HepG2 (cell line): ENCODE results near the gene RAD18. TPM values are rescaled to one million over a fixed set of nuclear protein-coding genes. Genes with fewer than 3 reads are reported as not detected.
A peak's percentile ranks its signal among the peaks of the same experiment; 100 is the strongest.

Experiments used
- CAMTA2 ChIP-seq: sonication (generic); formaldehyde crosslinking; IDR thresholded peaks from 2 replicates; pipeline ENCODE4 v1.4.0; 2020; ENCODE audit warnings: mild to moderate bottlenecking, missing genetic modification reagents, borderline replicate concordance
- HDAC2 ChIP-seq: sonication (generic); formaldehyde crosslinking; IDR thresholded peaks from 2 replicates; pipeline ENCODE4 v1.4.0; 2020; ENCODE audit warnings: missing genetic modification reagents
- KDM3A ChIP-seq: IDR thresholded peaks from 2 replicates; pipeline ENCODE4 v1.6.1; 2018; ENCODE audit warnings: low read depth, missing compliant biosample characterization
- KMT2B ChIP-seq: IDR thresholded peaks from 2 replicates; pipeline ENCODE4 v1.6.1; 2016; ENCODE audit warnings: missing genetic modification reagents, missing compliant biosample characterization
- MAZ ChIP-seq, 2 experiments: sonication (generic) in 1 of 2; formaldehyde crosslinking in 1 of 2; IDR thresholded peaks; 2 replicates each; pipeline versions ENCODE4 v1.5.0 to v1.6.1; 2012 to 2020; ENCODE audit warnings: low read depth in 2 of 2, mild to moderate bottlenecking in 2 of 2, borderline replicate concordance in 1 of 2, improper control_type of control experiment in 1 of 2, low read length in 1 of 2, missing genetic modification reagents in 1 of 2, moderate library complexity in 1 of 2
- TAF1 ChIP-seq: sonication (generic); formaldehyde crosslinking; IDR thresholded peaks from 2 replicates; pipeline ENCODE4 v1.4.0; 2020; ENCODE audit warnings: missing genetic modification reagents
- TBX3 ChIP-seq: fragments of 450-650 bp; IDR thresholded peaks from 2 replicates; pipeline ENCODE4 v1.6.1; 2017; ENCODE audit warnings: antibody characterized with exemption, mild to moderate bottlenecking, inconsistent platforms, borderline replicate concordance
- ZNF101 ChIP-seq: sonication (generic); formaldehyde crosslinking; IDR thresholded peaks from 2 replicates; pipeline ENCODE4 v1.4.0; 2020; ENCODE audit warnings: mild to moderate bottlenecking, low read depth, missing genetic modification reagents, borderline replicate concordance
- ZNF383 ChIP-seq: sonication (generic); formaldehyde crosslinking; IDR thresholded peaks from 2 replicates; pipeline ENCODE4 v1.4.0; 2020; ENCODE audit warnings: missing genetic modification reagents, mild to moderate bottlenecking, borderline replicate concordance
- ZNF652 ChIP-seq: IDR thresholded peaks from 2 replicates; pipeline ENCODE4 v1.6.1; 2016; ENCODE audit warnings: low read depth, borderline replicate concordance
- ZNF792 ChIP-seq: IDR thresholded peaks from 2 replicates; pipeline ENCODE4 v1.6.1; 2016
- ZSCAN25 ChIP-seq: sonication (generic); formaldehyde crosslinking; IDR thresholded peaks from 2 replicates; pipeline ENCODE4 v1.8.0; 2022; ENCODE audit warnings: mild to moderate bottlenecking, missing genetic modification reagents
- polyA plus RNA-seq, 8 experiments: library from polyadenylated mRNA; depleted of rRNA in 3 of 8; stranded (reverse) in 7 of 8; unstranded in 1 of 8; fragments of >200 nt; fragmentation: Illumina TruSeq in 4 of 8; extraction: Trizol in 4 of 8; gene quantifications; 2 replicates each; pipeline versions ENCODE4 v1.2.1 to v1.2.3, GENCODE V29; 2011 to 2016; ENCODE audit warnings: low read depth in 4 of 8, missing spikeins in 1 of 8, mixed read lengths in 1 of 8; ENCODE audit not compliant: insufficient read depth in 1 of 8
- total RNA-seq, 5 experiments: library from RNA; depleted of rRNA; stranded (reverse); fragments of >200 nt; fragmentation: Illumina TruSeq; extraction: Trizol; gene quantifications; 2 replicates each; pipeline ENCODE4 v1.2.3, GENCODE V29; 2016; ENCODE audit warnings: low read depth in 1 of 5
- TF ChIP-seq, protein P1 (sequence below): sonication (generic); formaldehyde crosslinking; IDR thresholded peaks from 2 replicates; pipeline ENCODE4 v1.4.0; 2020; ENCODE audit warnings: mild to moderate bottlenecking, missing genetic modification reagents
- TF ChIP-seq, protein P2 (sequence below): sonication (generic); formaldehyde crosslinking; IDR thresholded peaks from 2 replicates; pipeline ENCODE4 v1.4.0; 2020; ENCODE audit warnings: missing genetic modification reagents
- TF ChIP-seq, protein P3 (sequence below): fragments of 450-650 bp; IDR thresholded peaks from 2 replicates; pipeline ENCODE4 v1.6.1; 2016

The RAD18 gene
- total and polyA plus RNA-seq, 2 of the 13 experiments (the other 11 are each of a cell fraction or from before 2014, with no cell fraction given): 5.9 to 20.7 TPM

DNA sequence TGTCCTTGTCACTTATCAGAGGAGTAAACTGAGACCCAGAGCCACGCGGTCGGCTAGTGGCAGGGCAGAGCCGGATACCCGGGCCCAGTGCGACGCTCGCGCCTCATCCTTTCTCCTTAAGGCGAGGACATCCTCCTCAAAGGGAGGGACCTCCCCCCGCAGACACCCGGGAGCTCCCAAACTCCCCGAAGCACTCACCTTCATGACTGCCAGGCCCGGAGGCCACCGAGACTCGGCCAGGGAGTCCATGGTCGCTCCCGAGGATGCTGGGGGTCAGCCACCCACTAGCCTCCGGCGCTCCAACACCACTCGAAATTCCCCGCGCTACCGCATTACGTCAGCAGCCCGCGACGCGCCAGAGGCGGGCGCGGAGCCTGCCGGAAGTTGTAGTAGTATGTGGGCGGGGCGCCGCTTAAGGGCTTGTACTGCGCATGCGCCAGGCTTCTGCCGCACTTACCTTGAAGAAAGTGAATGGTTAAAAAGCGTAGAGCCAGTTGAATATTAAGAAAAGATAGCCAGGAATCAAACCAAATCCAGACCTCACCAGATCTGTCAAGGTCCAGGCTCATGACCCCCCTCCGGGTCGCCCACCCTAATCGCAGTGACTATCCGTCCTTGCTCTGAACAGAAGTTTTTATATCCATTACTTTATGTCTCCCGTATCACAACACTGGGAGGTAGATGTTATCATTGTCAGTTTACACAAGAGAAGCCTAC is at the start of gene RAD18 (continued):
- TF ChIP-seq, protein P1, sequence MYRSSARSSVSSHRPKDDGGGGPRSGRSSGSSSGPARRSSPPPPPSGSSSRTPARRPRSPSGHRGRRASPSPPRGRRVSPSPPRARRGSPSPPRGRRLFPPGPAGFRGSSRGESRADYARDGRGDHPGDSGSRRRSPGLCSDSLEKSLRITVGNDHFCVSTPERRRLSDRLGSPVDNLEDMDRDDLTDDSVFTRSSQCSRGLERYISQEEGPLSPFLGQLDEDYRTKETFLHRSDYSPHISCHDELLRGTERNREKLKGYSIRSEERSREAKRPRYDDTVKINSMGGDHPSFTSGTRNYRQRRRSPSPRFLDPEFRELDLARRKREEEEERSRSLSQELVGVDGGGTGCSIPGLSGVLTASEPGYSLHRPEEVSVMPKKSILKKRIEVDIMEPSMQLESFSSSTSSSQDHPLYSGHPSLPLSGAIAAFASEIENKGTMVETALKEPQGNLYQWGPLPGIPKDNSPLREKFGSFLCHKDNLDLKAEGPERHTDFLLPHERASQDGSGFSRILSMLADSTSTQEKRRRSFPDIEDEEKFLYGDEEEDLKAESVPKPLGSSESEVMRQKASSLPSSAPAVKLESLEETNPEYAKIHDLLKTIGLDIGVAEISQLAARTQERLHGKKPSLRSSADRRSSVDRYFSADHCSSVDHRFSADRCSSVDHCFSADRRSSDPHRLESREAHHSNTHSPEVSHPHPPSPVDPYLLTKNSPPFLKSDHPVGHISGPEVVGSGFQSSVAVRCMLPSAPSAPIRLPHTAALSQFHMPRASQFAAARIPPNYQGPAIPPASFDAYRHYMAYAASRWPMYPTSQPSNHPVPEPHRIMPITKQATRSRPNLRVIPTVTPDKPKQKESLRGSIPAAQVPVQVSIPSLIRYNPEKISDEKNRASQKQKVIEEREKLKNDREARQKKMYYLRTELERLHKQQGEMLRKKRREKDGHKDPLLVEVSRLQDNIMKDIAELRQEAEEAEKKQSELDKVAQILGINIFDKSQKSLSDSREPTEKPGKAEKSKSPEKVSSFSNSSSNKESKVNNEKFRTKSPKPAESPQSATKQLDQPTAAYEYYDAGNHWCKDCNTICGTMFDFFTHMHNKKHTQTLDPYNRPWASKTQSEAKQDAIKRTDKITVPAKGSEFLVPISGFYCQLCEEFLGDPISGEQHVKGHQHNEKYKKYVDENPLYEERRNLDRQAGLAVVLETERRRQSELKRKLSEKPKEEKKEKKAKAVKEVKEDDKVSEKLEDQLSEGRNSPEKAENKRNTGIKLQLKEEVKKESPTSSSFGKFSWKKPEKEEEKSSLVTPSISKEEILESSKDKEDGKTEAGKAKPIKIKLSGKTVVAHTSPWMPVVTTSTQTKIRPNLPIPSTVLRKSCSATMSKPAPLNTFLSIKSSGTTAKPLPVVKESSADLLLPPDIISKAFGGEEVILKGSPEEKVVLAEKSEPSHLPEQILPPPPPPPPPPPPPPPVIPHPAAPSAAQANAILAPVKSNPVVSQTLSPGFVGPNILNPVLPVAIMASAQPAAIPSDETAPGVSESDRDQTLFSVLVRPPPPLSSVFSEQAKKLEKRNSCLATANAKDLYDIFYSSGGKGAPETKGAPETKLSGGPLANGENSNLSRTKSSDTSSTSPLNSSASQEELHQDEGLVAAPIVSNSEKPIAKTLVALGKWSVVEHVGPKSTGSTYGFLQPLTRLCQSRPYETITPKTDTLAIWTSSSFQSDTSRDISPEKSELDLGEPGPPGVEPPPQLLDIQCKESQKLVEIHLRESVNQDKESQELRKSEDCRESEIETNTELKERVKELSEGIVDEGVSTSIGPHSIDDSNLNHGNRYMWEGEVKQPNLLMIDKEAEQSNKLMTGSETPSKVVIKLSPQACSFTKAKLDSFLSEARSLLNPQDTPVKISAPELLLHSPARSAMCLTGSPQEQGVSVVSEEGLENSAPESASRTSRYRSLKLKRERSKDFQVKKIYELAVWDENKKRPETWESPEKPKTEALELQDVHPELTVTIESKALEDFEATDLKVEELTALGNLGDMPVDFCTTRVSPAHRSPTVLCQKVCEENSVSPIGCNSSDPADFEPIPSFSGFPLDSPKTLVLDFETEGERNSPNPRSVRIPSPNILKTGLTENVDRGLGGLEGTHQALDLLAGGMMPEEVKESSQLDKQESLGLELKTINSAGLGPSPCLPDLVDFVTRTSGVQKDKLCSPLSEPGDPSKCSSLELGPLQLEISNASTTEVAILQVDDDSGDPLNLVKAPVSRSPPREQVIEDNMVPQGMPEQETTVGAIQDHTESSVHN: 0 out of 2 replicates have a peak, but pooled peaks have one; percentile 47
- TF ChIP-seq KMT2B: peak; percentile 97
- TF ChIP-seq KDM3A (CRISPR knock-in tag): 0 out of 2 replicates have a peak, but pooled peaks have one; percentile 61
- peak; percentile 56; the same call in 1 of the 2 replicates for TF ChIP-seq MAZ (IDR thresholded peaks at IDR 0.05; ENCODE audit: borderline replicate concordance, low read depth, low read length)
- peak; percentile 45; the same call in 1 of the 2 replicates for TF ChIP-seq MAZ (CRISPR knock-in tag; IDR thresholded peaks at IDR 0.05; ENCODE audit: low read depth)
- TF ChIP-seq, protein P2, sequence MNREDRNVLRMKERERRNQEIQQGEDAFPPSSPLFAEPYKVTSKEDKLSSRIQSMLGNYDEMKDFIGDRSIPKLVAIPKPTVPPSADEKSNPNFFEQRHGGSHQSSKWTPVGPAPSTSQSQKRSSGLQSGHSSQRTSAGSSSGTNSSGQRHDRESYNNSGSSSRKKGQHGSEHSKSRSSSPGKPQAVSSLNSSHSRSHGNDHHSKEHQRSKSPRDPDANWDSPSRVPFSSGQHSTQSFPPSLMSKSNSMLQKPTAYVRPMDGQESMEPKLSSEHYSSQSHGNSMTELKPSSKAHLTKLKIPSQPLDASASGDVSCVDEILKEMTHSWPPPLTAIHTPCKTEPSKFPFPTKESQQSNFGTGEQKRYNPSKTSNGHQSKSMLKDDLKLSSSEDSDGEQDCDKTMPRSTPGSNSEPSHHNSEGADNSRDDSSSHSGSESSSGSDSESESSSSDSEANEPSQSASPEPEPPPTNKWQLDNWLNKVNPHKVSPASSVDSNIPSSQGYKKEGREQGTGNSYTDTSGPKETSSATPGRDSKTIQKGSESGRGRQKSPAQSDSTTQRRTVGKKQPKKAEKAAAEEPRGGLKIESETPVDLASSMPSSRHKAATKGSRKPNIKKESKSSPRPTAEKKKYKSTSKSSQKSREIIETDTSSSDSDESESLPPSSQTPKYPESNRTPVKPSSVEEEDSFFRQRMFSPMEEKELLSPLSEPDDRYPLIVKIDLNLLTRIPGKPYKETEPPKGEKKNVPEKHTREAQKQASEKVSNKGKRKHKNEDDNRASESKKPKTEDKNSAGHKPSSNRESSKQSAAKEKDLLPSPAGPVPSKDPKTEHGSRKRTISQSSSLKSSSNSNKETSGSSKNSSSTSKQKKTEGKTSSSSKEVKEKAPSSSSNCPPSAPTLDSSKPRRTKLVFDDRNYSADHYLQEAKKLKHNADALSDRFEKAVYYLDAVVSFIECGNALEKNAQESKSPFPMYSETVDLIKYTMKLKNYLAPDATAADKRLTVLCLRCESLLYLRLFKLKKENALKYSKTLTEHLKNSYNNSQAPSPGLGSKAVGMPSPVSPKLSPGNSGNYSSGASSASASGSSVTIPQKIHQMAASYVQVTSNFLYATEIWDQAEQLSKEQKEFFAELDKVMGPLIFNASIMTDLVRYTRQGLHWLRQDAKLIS (CRISPR knock-in tag): no peak
- no peak for TF ChIP-seq ZSCAN25 (CRISPR knock-in tag)
- TF ChIP-seq TBX3: no peak
- TF ChIP-seq ZNF652 (CRISPR knock-in tag): peak; percentile 83
- 0 out of 2 replicates have a peak, but pooled peaks have one; percentile 42 for TF ChIP-seq ZNF792 (CRISPR knock-in tag)
- TF ChIP-seq CAMTA2 (CRISPR knock-in tag): no peak
- TF ChIP-seq, protein P3, sequence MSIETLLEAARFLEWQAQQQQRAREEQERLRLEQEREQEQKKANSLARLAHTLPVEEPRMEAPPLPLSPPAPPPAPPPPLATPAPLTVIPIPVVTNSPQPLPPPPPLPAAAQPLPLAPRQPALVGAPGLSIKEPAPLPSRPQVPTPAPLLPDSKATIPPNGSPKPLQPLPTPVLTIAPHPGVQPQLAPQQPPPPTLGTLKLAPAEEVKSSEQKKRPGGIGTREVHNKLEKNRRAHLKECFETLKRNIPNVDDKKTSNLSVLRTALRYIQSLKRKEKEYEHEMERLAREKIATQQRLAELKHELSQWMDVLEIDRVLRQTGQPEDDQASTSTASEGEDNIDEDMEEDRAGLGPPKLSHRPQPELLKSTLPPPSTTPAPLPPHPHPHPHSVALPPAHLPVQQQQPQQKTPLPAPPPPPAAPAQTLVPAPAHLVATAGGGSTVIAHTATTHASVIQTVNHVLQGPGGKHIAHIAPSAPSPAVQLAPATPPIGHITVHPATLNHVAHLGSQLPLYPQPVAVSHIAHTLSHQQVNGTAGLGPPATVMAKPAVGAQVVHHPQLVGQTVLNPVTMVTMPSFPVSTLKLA: peak; percentile 33
- no peak for TF ChIP-seq ZNF383 (CRISPR knock-in tag)
- no peak for TF ChIP-seq ZNF101 (CRISPR knock-in tag)
- TF ChIP-seq TAF1 (CRISPR knock-in tag): peak; percentile 45; the same call in 1 of the 2 replicates
- TF ChIP-seq HDAC2 (CRISPR knock-in tag): peak; percentile 72
